Measurements from ENCODE around the gene SCN5A.
"Not testable (repeated sequence)": the region's sequence is repeated elsewhere in the genome, so short reads cannot be mapped to it uniquely, and the experiment has no call there.

SCN5A gene

GRCh38 chr3:38578551-38578950 lies 70.9 kb downstream of the SCN5A start:
- DNase-seq (ENCODE audit: low spot score): no peak

GRCh38 chr3:38578081-38578475 lies 71.4 kb downstream of the SCN5A start:
- no peak for DNase-seq (ENCODE audit: low spot score)

GRCh38 chr3:38577371-38578080 lies 72.0 kb downstream of the SCN5A start:
- no peak for DNase-seq (ENCODE audit: low spot score)

GRCh38 chr3:38576526-38577370 lies 72.7 kb downstream of the SCN5A start:
- no peak for DNase-seq (ENCODE audit: low spot score)

GRCh38 chr3:38576131-38576525 lies 73.4 kb downstream of the SCN5A start:
- no peak for DNase-seq (ENCODE audit: low spot score)

GRCh38 chr3:38575279-38575843 lies 74.1 kb downstream of the SCN5A start:
- no peak for DNase-seq (ENCODE audit: low spot score)

- no peak for DNase-seq (ENCODE audit: low spot score)
Observed at GRCh38 chr3:38574411-38575278, 74.8 kb downstream of the SCN5A start.

GRCh38 chr3:38573556-38573955 lies 75.9 kb downstream of the SCN5A start:
- no peak for DNase-seq (ENCODE audit: low spot score)

- DNase-seq (ENCODE audit: low spot score): no peak
Observed at GRCh38 chr3:38573111-38573510, 76.4 kb downstream of the SCN5A start.

GRCh38 chr3:38567498-38567897 lies 82.0 kb downstream of the SCN5A start:
- no peak for DNase-seq (ENCODE audit: low spot score)

- DNase-seq (ENCODE audit: low spot score): not testable (repeated sequence)
Observed at GRCh38 chr3:38566794-38567193, 82.7 kb downstream of the SCN5A start.

- no peak for DNase-seq (ENCODE audit: low spot score)
Observed at GRCh38 chr3:38566215-38566528, 83.3 kb downstream of the SCN5A start.

- no peak for DNase-seq (ENCODE audit: low spot score)
Observed at GRCh38 chr3:38565339-38566214, 83.9 kb downstream of the SCN5A start.

- no peak for DNase-seq (ENCODE audit: low spot score)
Observed at GRCh38 chr3:38564631-38565338, 84.7 kb downstream of the SCN5A start.

GRCh38 chr3:38563886-38564270 lies 85.6 kb downstream of the SCN5A start:
- no peak for DNase-seq (ENCODE audit: low spot score)

- DNase-seq (ENCODE audit: low spot score): no peak
Observed at GRCh38 chr3:38563070-38563885, 86.2 kb downstream of the SCN5A start.

GRCh38 chr3:38562467-38562925 lies 87.0 kb downstream of the SCN5A start:
- no peak for DNase-seq (ENCODE audit: low spot score)

GRCh38 chr3:38561746-38562466 lies 87.6 kb downstream of the SCN5A start:
- no peak for DNase-seq (ENCODE audit: low spot score)

Measured in CD4-positive, alpha-beta T cell treated with Interleukin-2 at 100 ng/mL for 4 hours (primary cell).